Erythroblast (primary cell): ENCODE results near the gene HPCAL1.

Experiments used
- DNase-seq, 2 experiments: peaks; one replicate each; lab custom pipeline; 2025; lab: John Stamatoyannopoulos, UW
- GATA1 ChIP-seq: IDR thresholded peaks from 2 replicates; pipeline ENCODE4 v1.6.1; 2011; ENCODE audit warnings: low read depth, mild to moderate bottlenecking, control low read depth, low read length, moderate library complexity
- POLR2A ChIP-seq: IDR thresholded peaks from 2 replicates; pipeline ENCODE4 v1.6.1; 2011; ENCODE audit warnings: mild to moderate bottlenecking, low read length

Gene HPCAL1

GRCh38 chr2:10331027-10331701 lies 28.5 kb downstream of the HPCAL1 start:
- DNase-seq = peak; percentile 46 to 51
- TF ChIP-seq GATA1 = no peak
- TF ChIP-seq POLR2A = no peak

- no peak for TF ChIP-seq POLR2A
- no peak for TF ChIP-seq GATA1
- DNase-seq = peak in 1 of 2 experiments; percentile 10
Observed at GRCh38 chr2:10331702-10332401, 29.1 kb downstream of the HPCAL1 start.

DNA sequence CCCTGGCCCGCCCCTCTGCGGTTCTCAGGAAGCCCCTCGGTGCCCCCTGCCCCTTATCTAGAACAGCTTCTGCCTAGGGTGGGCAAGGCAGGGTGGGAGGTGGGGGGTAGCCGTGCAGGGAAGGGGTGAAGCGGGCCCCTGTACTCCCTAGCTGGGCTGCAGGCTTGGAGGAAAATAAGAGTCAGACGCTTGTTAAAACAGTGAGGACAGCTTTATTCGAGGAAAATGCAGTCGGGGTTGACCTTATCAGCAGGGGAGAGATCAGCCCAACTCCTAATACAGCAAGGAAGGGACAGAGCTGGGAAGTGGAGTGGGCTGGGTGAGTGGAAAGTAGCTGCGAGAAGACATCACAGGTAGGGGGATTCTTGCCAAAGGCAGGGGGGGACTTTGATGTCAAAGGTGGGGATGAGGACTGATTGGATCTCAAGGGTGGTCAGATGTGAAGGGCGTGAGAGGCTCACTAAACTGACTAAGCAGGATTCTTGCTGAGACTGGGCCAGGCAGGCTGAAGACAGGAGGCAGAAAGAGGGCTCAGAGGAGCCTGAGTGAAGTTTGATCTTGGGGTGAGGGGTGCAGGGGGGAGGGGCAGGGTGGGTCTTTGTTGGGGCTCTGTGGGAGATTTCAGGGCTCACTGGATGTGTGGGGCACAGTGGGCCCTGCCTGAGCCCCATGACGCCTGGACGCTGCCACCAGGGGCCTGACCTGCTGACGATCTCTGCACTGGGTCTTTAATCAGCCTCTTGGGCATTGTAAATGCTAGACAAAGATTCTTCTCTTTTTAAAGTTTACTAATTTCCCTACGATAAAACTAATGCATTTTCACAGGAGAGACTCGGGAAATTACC lies 29.9 kb downstream of the HPCAL1 start:
- no peak for TF ChIP-seq POLR2A
- TF ChIP-seq GATA1 = no peak
- DNase-seq = peak; percentile 11 to 12

DNA sequence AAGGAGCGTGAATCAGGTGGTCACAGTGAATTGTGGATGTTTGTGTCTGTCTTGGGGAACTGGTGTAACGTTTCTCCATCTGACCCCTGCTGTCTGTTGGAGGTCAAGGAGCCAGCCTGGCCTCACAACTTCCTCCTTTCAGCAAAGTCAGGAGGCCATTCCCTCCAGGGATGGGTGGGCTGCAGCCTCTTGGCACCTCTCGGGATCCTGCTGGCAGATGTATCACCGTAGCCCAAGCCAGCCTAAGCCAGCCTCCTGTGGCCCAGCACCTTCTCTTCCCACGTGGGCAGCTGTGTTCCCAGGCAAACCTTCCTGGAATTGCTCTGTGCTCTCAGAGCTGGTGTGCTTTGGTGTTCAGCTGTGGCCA lies 30.5 kb downstream of the HPCAL1 start:
- TF ChIP-seq POLR2A = no peak
- TF ChIP-seq GATA1 = no peak
- DNase-seq = no peak

DNA sequence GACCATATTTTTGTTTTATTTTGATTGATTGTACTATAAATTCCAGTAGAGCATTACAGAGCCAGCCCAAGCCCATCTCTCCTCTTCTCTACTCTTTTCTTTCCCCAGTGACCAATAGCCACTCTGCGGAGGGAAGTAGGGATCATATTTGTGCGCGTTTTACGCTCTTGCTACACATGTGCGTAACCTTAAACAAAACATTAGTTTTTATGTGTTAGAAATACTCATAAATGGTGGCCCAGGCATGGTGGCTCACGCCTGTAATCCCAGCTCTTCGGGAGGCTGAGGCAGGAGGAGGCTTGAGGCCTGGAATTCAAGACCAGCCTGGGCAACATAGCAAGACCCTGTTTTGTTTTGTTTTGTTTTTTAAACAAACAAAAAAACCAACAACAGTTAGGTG lies 31.3 kb downstream of the HPCAL1 start:
- TF ChIP-seq POLR2A = no peak
- TF ChIP-seq GATA1 = no peak
- DNase-seq = no peak

- no peak for DNase-seq
- TF ChIP-seq POLR2A (no peak), GATA1 (no peak)
Observed at GRCh38 chr2:10335046-10335840, 32.5 kb downstream of the HPCAL1 start.

GRCh38 chr2:10336283-10336682 lies 33.6 kb downstream of the HPCAL1 start:
- no peak for DNase-seq
- TF ChIP-seq GATA1 (no peak), POLR2A (no peak)

DNA sequence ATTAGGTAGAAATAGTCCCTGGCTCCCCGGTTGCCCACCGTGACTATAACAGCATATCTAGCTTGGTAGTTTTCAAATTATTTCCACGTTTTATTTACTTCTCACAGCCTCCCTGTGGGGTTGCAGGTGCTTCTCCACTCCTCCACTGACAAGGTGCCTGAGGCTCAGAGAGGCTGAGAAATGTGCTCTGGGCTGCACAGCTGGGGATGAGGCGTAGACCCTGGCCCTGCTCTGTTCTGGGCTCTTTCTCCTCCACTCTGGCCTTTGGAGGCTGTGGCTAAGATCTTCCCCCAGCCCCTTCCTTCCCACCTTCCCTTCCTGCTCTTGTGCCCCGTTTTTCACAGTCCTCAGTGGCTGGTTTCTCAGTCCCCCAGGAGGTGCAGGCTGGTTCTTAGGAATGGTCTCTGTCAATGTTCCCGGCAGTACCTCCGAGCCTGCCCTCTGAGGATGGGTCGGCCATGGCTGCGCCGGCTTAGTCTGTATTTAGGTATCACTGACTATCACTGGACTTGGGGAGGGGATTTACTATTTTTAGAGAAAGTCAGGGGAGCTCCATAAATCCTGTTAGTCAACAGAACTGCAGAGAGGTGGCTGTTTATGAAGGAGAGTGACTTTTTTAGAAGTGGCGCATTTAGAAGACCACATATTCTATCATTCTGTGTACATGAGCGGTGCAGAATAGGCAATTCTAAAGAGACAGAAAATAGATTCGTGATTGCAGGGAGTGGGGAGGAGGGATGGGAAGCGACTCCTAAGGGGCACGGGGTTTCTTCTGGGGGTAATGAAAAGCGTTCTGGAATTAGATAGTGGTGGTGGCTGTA lies 35.0 kb downstream of the HPCAL1 start:
- TF ChIP-seq GATA1 (no peak), POLR2A (no peak)
- no peak for DNase-seq

DNA sequence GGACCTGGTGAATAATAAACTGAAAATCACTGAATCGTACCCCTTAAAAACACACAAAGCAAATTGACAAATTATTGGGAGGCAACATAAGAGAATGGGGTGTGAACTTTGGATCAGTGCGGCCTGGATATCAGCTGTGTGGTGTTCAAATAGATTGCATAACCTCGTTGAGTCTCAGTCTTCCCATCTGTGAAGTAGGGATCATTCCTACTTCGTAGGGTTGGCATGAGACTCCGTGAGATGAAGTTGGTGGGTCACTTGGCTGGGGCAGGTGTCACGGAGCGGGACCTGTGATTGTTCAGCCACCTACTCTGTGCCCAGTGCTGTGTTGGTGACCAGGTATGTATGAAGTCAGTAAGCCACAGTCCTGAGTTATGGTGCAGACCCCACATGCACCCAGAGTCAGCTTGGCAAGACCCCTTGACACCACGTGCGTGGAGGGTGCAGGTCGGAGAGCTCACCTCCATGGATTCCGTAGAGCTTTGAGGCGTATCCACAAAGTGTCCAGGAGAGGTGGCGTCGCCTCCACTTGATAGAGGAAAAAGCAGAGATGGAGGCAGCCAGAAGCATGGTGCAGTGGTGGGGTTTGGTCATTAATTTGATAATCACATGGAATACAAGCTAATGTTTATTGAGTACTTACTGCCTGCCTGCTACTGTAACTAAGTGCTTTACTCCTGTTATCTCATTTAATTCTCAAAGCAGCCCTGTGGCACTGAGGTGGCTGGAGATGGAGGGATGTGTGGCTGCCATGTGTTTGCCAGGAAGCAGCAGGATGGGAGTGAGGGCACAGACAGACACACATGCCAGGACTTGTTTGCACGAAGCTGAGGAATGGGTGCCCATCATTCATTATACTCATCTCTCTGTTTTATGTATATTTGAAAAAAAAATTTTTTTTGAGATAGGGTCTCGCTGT lies 35.8 kb downstream of the HPCAL1 start:
- no peak for TF ChIP-seq GATA1
- no peak for TF ChIP-seq POLR2A

DNA sequence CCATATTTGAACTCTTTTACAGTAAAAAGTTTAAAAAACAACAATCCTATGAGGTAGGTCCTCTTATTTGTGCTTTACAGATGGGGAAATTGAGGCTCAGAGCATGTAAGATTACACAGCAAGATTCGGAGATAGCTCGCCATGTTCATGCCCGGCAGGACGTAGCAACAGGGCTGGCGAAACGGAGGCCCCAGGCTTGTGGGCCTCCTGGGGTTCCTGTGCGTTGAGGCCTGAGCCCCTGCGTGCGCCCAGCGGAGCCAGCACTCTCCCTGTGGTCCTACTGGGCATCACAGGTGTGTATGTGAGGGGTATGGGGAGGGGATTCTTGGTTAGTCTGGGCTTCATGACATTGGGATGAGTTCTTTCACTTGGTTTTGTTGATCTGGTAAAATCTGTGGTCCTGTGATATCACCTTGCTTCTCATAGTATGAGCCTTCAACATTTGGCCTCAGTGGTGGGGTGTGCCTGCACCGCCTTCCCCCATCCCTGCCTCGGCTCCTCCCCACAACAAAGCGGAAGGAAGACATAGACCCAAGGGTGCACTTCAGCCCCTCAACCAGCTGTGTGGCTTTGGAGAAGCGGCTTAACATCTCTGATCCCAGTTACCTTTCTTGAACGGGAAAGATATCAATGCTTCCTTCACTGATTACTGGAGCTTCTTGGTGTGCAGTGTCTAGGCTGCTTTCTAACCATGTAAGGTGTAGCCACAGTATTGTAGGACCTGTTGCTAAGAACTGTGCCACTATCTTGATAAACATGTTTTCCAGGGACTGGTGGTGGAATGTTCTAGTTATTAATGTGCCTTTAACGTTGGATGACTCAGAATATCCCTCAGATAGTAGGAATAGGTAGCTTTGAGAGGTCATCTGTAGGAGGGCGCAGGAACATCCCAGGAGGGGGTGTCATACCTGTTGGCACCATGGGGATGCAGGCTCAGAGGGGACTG lies 37.2 kb downstream of the HPCAL1 start:
- no peak for TF ChIP-seq GATA1
- TF ChIP-seq POLR2A = no peak
- no peak for DNase-seq

More for the DNA sequence above, 35.8 kb downstream of the HPCAL1 start:
- no peak for DNase-seq

DNA sequence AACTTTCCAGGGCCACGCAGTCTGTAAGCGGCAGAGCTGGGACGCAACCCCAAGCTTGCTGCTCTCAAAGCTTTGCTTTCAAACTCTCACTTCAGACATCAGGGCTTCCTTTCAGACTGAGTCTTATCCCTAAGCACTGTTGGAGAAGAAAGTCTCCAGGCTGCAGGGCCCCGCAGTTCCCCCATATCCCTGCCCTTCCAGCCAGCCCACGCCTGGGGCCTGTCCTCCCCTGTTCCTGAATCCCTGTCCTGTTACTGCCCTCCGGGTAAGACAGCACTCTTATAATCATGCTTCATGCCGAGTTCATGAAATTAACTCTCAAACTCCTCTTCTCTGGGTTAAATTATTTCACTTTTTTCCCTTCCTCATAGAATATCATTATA lies 37.9 kb downstream of the HPCAL1 start:
- no peak for DNase-seq
- TF ChIP-seq POLR2A (no peak), GATA1 (no peak)
